Femur (tissue), 1 donor: ENCODE results near the gene ZNF346.

ENCODE experiments used
- DNase-seq: peaks from one replicate; pipeline ENCODE4 v3.0.0-alpha.2; 2017

Gene ZNF346

GRCh38 chr5:177070536-177071191 is 48.2 kb downstream of the ZNF346 start:
- DNase-seq: no peak

- peak; percentile 79 for DNase-seq
Observed at GRCh38 chr5:177071666-177072385, 49.3 kb downstream of the ZNF346 start.

GRCh38 chr5:177077335-177077734 is 54.8 kb downstream of the ZNF346 start:
- no peak for DNase-seq

DNA sequence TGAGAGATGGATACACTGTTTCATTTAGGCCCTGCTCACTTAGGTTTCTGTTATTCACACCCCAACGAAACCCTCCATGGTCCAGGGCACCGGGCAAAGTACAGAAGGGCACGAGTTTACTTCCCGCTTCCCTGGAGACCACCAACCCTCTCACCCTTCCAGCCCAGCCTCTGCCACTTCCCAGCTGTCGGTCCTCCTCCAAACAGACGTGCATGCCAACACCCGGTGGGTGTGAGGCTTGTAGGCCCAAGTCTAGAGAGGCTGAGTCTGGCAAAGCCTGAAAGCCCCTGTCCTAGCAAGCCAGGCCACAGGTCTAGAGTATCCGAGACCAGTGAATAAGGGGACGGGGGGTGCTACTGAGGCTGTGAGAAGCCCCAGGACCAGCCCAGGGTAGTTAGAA is 57.1 kb downstream of the ZNF346 start:
- DNase-seq: no peak

- no peak for DNase-seq
Observed at GRCh38 chr5:177080265-177080664, 57.8 kb downstream of the ZNF346 start.

DNA sequence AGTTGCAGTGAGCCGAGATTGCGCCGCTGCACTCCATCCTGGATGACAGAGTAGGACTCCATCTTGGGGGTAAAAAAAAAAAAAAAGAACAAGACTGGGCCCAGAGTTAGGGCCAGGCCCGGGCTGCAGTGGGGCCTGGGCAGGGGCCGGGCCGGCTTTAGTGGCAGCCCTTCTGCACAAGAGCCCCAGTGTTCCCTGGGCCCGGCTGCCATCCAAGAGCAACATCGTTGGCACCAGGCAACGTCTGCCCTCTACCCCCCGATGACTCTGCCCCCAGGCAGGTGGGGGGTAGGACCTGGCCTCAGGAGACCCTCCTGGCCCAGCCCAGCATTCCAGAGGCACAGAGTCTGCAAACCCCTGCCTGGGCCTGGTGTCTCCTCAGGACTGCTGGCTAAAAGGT is 59.4 kb downstream of the ZNF346 start:
- no peak for DNase-seq

DNA sequence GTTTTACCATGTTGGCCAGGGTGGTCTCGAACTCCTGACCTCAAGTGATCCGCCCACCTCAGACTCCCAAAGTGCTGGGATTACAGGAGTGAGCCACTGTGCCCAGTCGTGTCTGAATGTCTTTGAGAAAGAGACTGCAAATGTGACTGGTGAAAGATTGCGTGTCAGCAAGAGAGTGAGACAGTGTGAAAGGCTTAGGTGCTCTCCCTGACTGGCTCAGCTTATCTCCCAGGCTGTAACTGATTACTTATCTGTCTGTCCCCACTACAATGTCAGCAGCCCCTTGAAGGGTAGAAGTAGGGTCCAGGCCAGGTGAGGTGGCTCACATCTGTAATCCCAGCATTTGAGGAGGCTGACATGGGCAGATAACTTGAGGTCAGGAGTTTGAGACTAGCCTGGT is 60.9 kb downstream of the ZNF346 start:
- no peak for DNase-seq

DNA sequence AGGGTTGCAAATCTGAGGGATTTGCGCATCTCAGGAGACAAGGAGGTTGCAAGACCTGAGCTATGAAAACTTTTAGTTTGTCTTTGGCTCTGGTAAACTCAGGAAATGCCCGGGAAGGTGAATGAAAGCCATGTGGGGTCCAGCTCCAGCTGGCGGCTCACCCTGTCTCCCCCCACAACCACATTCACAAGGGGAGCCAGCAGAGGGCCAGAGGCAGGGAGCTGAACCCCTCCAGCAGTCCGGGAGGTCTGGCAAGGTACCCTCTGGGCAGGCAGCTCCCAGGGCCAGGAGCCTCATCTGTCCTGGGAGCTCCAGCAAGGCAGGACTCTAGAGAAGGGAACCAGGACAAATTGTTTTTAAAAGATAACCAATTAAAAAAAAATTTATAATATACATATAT is 61.7 kb downstream of the ZNF346 start:
- no peak for DNase-seq

DNA sequence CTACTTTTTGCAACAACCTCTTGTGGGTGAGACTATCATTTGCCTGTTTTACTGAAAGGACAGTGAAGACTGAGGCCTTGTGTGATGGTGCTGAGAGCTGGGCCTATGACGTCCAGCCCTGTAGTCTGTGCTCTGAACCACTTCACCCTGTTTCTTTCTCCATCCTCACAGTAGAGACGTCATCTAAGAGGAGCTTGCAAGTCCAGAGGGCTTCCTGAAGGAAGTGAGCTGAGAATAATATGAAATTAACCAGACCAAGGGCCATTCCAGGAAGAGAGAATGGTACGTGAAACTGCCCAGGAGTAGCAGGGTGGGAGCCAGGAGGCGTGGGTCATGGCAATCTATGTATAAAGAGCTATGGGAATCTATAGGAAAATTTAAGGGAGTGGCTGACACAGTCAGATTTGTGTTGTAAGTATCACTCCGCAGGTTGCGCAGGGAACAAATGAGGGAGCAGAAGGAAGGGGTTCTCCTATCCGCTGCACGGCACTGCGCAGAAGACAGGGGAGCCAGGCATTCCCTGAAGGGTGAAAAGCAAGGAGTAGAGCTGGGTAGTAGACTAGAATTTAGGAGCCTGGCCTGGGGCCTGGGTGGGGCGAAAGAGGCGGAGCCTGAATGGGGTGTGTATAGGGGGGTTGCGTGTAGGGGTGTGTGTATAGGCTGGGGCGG is 63.6 kb downstream of the ZNF346 start:
- DNase-seq: no peak

- DNase-seq: peak; percentile 88
Observed at GRCh38 chr5:177086654-177087397, 64.3 kb downstream of the ZNF346 start, which contains the start of gene FGFR4. FGFR4 (plus strand) TSS chr5:177086915; CDS start chr5:177089603, 2,688 bp downstream.

DNA sequence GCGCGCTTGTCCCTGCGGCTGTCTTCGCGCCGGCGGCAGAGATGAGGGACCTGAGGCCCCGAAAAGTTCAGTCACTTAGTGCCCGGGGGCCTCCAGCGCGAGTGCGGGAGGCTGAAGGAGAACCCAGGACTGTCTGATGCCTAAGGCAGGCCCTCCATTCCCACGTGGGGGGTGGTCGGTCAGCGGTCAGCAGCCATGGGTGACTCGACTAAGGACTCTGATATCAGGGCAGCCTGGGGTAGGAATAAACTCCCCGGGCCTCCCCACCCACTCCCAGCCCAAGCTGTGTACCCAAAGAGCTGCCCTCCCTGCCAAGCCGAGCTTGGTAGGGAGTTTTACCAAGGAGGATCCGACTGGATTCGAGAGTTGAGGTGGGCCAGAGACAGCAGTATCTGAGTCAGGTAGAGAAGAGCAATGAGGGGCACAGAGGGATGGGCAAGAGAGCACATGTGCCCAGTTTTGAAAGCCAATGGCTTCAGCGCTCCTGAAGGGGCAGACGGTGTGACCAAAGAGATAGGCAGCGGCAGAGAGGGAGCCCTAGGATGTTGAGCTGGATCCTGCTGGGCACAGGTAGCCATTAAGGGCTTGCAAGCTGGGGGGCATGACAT is 65.0 kb downstream of the ZNF346 start:
- DNase-seq: no peak

GRCh38 chr5:177089127-177089526 is 66.6 kb downstream of the ZNF346 start:
- DNase-seq: no peak

- no peak for DNase-seq
Observed at GRCh38 chr5:177089825-177090641, 67.5 kb downstream of the ZNF346 start.

DNA sequence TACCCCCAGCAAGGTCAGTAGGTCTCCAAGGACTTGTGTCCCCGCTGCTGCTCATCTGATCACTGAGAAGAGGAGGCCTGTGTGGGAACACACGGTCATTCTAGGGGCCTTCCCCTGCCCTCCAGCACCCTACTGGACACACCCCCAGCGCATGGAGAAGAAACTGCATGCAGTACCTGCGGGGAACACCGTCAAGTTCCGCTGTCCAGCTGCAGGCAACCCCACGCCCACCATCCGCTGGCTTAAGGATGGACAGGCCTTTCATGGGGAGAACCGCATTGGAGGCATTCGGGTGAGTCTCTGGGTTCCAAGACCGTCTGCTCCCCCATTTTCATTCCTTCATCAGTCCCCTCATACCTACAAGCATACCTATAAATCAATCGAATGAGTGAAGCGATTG is 68.3 kb downstream of the ZNF346 start:
- no peak for DNase-seq

- no peak for DNase-seq
Observed at GRCh38 chr5:177091232-177091631, 68.7 kb downstream of the ZNF346 start.

DNA sequence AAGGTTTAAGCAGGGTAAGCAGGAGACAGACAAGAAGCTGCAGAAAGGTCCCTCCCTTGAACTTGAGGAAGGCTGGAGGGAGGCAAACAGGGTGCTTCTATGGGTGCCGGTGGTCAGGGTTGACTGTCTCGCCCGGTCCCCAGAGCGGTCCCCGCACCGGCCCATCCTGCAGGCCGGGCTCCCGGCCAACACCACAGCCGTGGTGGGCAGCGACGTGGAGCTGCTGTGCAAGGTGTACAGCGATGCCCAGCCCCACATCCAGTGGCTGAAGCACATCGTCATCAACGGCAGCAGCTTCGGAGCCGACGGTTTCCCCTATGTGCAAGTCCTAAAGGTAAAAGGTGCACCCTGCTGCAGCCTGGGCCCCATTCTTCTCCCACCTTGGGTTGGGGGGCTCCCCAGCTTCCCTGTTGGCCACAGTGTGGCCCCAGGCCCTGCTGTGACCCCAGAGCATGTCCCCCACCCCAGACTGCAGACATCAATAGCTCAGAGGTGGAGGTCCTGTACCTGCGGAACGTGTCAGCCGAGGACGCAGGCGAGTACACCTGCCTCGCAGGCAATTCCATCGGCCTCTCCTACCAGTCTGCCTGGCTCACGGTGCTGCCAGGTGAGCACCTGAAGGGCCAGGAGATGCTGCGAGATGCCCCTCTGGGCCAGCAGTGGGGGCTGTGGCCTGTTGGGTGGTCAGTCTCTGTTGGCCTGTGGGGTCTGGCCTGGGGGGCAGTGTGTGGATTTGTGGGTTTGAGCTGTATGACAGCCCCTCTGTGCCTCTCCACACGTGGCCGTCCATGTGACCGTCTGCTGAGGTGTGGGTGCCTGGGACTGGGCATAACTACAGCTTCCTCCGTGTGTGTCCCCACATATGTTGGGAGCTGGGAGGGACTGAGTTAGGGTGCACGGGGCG is 69.9 kb downstream of the ZNF346 start:
- DNase-seq: no peak

DNA sequence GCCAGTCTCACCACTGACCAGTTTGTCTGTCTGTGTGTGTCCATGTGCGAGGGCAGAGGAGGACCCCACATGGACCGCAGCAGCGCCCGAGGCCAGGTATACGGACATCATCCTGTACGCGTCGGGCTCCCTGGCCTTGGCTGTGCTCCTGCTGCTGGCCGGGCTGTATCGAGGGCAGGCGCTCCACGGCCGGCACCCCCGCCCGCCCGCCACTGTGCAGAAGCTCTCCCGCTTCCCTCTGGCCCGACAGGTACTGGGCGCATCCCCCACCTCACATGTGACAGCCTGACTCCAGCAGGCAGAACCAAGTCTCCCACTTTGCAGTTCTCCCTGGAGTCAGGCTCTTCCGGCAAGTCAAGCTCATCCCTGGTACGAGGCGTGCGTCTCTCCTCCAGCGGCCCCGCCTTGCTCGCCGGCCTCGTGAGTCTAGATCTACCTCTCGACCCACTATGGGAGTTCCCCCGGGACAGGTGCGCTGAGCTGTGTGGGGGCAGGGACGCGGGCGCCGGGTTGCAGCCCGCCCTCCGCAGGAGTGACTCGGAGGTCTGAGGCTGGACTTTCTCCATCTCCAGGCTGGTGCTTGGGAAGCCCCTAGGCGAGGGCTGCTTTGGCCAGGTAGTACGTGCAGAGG is 70.7 kb downstream of the ZNF346 start:
- DNase-seq: no peak

- no peak for DNase-seq
Observed at GRCh38 chr5:177093803-177094202, 71.3 kb downstream of the ZNF346 start.

DNA sequence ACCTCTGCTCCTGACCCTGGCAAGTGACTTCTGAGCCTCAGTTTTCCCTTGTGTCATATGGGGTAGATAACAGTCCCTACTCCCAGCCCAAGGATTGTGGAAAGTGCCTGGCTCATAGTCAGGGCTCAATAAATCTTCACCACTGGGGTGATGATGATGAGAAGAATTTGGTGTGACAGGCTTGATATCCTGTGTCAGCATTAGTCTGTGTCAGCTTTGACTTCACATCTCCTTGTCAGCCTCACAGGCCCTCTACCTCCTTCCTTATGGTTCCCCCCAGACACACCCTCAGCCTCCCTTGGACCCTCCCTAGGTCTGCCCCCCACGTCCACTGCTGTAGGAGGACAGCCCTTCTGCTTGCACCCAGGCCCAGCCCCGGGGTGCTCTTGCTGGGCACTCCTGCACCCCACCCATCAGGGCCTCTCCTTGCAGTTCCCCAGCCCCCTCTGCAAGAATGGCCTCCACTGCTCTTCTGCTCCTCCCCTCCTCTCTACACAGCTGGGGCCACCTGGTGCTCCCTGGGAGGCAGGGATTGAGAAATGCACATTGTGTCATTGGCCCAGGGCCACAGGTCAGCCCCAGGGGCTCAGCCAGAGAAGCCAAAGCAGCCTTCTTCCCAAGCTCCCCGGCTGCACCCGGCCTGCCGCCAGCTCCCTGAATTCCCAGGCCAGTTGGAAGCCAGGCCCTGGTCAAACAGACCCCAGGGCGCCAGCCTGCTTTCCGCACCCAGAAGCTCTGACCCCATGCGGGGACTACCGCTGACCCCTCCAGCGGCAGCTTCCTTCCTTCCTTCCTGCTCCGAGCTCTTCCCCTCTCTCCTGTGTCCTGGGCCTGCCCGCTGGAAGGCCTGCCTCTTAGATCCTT is 72.0 kb downstream of the ZNF346 start:
- DNase-seq: peak; percentile 83
